ENCODE data around the gene NT5DC1. TPM values are rescaled to one million over a fixed set of nuclear protein-coding genes. Genes with fewer than 3 reads are reported as not detected.

NT5DC1 gene
- total RNA-seq, 1 donor from 2014 or later, result 49.7 TPM

GRCh38 chr6:116267836-116268588 is 167.4 kb downstream of the NT5DC1 start:
- no peak overlapping the region for H3K4me3 ChIP-seq
- ATAC-seq (no peak), DNase-seq (no peak)
- intact Hi-C loops (cut with DNase I), result no loop called here
- H3K27ac ChIP-seq, result no peak overlapping the region
- H3K27me3 ChIP-seq, result no peaks in the 10 kb centered on the region
- TF ChIP-seq, protein P1, sequence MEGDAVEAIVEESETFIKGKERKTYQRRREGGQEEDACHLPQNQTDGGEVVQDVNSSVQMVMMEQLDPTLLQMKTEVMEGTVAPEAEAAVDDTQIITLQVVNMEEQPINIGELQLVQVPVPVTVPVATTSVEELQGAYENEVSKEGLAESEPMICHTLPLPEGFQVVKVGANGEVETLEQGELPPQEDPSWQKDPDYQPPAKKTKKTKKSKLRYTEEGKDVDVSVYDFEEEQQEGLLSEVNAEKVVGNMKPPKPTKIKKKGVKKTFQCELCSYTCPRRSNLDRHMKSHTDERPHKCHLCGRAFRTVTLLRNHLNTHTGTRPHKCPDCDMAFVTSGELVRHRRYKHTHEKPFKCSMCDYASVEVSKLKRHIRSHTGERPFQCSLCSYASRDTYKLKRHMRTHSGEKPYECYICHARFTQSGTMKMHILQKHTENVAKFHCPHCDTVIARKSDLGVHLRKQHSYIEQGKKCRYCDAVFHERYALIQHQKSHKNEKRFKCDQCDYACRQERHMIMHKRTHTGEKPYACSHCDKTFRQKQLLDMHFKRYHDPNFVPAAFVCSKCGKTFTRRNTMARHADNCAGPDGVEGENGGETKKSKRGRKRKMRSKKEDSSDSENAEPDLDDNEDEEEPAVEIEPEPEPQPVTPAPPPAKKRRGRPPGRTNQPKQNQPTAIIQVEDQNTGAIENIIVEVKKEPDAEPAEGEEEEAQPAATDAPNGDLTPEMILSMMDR (IDR thresholded peaks at IDR 0.05), result no peak
- no peaks in the 10 kb centered on the region for H3K9me3 ChIP-seq
- H3K36me3 ChIP-seq, result peaks cover 13% of the 10 kb centered on the region
- no peaks in the 10 kb centered on the region for H3K4me1 ChIP-seq

DNA sequence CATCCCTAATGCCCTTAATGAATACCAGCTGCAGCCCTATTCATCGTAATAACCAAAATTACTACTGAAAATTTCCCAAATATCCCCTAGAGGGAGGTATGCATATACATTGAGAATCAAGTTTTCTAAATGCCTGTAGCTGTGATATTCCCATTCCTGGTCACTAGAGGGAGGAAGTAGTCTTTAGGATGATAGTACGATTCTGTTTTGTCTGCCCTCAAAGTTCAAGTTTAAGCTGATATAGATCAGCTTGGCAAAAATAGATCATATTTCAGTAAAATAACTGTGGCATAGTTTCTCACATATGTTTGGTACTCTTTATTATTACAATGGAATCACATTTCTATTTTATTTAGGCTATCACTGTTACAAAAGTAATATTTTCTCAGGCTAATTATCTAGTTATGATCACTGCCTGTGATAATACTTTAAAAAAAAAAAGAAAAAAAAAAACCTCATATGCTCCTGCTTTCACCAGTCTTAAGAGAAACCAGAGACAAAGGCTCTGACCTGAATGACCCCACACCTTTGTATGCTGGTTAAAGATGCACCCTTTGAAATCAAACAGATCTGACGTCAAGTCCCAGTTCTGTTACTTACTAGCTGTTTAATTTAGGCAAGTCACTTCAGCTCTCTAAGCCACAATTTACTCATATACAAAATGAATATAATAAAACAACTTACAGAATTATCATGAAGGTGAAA is 168.1 kb downstream of the NT5DC1 start:
- ATAC-seq (peak; percentile 94), DNase-seq (no peak)
- Histone ChIP-seq H3K27me3 (no peaks in the 10 kb centered on the region), H3K27ac (no peak overlapping the region), H3K36me3 (peaks cover 21% of the 10 kb centered on the region), H3K4me1 (no peaks in the 10 kb centered on the region), H3K9me3 (no peaks in the 10 kb centered on the region), H3K4me3 (no peak overlapping the region)
- intact Hi-C loops (cut with DNase I), result no loop called here
- TF ChIP-seq, protein P1 (IDR thresholded peaks at IDR 0.05), result peak; percentile 81

DNA sequence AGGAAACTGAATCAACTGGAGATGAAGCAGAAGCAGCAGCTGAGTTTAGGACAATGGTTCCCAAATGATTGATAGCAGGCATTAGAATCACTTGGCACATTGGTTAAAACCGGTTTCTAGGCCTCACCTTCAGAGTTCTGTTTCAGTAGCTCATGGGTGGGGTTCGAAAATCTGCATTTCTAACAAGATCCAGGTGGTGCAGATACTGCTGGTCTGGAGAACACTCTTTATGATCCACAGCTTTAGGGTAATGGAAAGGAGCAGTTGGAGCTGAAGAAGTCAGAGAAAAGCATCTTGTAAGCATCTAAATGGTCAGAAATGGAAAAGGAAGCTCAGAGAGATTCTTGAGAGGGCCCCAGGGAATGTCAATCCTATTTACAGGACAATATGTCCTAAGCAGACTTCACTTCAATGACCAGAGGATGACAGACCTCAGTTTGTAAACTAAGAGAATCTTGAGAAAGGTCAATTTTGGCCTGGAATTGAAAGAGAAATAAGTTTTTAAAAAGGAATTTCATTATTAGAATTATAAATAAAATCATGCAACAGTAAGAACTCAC is 170.6 kb downstream of the NT5DC1 start:
- TF ChIP-seq, protein P1 (IDR thresholded peaks at IDR 0.05), result no peak
- no peak for ATAC-seq
- Histone ChIP-seq H3K4me1 (peaks cover 21% of the 10 kb centered on the region), H3K27me3 (no peaks in the 10 kb centered on the region), H3K9me3 (no peaks in the 10 kb centered on the region), H3K36me3 (peaks cover 29% of the 10 kb centered on the region), H3K27ac (no peak overlapping the region), H3K4me3 (no peak overlapping the region)
- no peak for DNase-seq
- intact Hi-C loops (cut with DNase I), result no loop called here

GRCh38 chr6:116277124-116277523 is 176.5 kb downstream of the NT5DC1 start:
- H3K4me1 ChIP-seq, result peaks cover 49% of the 10 kb centered on the region
- no peak for DNase-seq

GRCh38 chr6:116278481-116278829 is 177.8 kb downstream of the NT5DC1 start:
- TF ChIP-seq, protein P1 (IDR thresholded peaks at IDR 0.05), result no peak
- peak overlapping the region; percentile 89 for H3K4me3 ChIP-seq
- intact Hi-C loops (cut with DNase I), result no loop called here
- H3K4me1 ChIP-seq, result peaks cover 49% of the 10 kb centered on the region
- DNase-seq, result no peak
- no peaks in the 10 kb centered on the region for H3K27me3 ChIP-seq
- peaks cover 11% of the 10 kb centered on the region for H3K36me3 ChIP-seq
- ATAC-seq, result no peak
- no peaks in the 10 kb centered on the region for H3K9me3 ChIP-seq
- H3K27ac ChIP-seq, result peak overlapping the region; percentile 97

More at GRCh38 chr6:116277124-116277523, 176.5 kb downstream of the NT5DC1 start:
- Histone ChIP-seq H3K4me3 (peak overlapping the region; percentile 89), H3K36me3 (peaks cover 24% of the 10 kb centered on the region), H3K27ac (no peak overlapping the region), H3K9me3 (no peaks in the 10 kb centered on the region), H3K27me3 (no peaks in the 10 kb centered on the region)
- no peak for ATAC-seq
- intact Hi-C loops (cut with DNase I), result no loop called here
- TF ChIP-seq, protein P1 (IDR thresholded peaks at IDR 0.05), result no peak

All from upper lobe of right lung (tissue), 1 donor.